22Rv1 (cell line): ENCODE data around the gene FGGY.

Source experiments
- ZFX ChIP-seq: fragments of 450-650 bp; IDR thresholded peaks from 2 replicates; pipeline ENCODE4 v1.6.1; 2017; ENCODE audit warnings: antibody characterized with exemption, borderline replicate concordance
- TF ChIP-seq, protein P1 (sequence below): fragments of 450-650 bp; IDR thresholded peaks from 2 replicates; pipeline ENCODE4 v1.5.1; 2017; ENCODE audit warnings: mild to moderate bottlenecking

DNA sequence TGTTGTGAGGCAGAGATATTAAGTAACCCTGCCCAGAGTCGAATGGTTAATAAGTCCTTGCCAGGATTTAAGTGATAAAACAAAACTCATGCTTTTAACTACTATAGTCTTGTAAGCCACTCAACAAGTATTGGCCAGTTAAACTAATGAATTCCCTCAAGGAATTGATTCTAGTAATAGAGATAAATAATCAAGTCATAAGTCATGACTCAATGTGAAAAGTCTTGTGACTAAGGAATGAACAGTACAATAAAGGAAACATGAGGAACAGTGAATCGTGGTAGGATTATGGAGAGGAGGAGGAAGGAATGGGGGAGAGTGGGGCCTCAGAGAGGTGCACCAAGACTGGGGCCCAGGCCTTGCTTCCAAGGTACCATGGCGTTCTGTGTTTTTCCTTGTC, 104.7 kb downstream of the FGGY start:
- TF ChIP-seq, protein P1, sequence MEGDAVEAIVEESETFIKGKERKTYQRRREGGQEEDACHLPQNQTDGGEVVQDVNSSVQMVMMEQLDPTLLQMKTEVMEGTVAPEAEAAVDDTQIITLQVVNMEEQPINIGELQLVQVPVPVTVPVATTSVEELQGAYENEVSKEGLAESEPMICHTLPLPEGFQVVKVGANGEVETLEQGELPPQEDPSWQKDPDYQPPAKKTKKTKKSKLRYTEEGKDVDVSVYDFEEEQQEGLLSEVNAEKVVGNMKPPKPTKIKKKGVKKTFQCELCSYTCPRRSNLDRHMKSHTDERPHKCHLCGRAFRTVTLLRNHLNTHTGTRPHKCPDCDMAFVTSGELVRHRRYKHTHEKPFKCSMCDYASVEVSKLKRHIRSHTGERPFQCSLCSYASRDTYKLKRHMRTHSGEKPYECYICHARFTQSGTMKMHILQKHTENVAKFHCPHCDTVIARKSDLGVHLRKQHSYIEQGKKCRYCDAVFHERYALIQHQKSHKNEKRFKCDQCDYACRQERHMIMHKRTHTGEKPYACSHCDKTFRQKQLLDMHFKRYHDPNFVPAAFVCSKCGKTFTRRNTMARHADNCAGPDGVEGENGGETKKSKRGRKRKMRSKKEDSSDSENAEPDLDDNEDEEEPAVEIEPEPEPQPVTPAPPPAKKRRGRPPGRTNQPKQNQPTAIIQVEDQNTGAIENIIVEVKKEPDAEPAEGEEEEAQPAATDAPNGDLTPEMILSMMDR, result no peak
- no peak for TF ChIP-seq ZFX
